Skeletal muscle tissue (tissue), 4 donors: ENCODE results near the gene NFE2L2. TPM values are rescaled to one million over a fixed set of nuclear protein-coding genes. Genes with fewer than 3 reads are reported as not detected.

Experiments
- H3K27ac ChIP-seq: one replicate; pipeline ENCODE4 v1.7.0; 2013; ENCODE audit warnings: mild to moderate bottlenecking, low read depth, low read length, inconsistent platforms
- H3K27me3 ChIP-seq, 3 donors: one replicate each; pipeline ENCODE4 v1.7.0; 2013; ENCODE audit warnings: low read length in 3 of 3; ENCODE audit not compliant: control insufficient read depth in 3 of 3, insufficient read depth in 3 of 3
- H3K36me3 ChIP-seq, 3 donors: one replicate each; pipeline ENCODE4 v1.7.0; 2013; ENCODE audit warnings: low read length in 3 of 3; ENCODE audit not compliant: control insufficient read depth in 3 of 3, insufficient read depth in 3 of 3
- H3K4me1 ChIP-seq, 3 donors: one replicate each; pipeline ENCODE4 v1.7.0; 2013; ENCODE audit warnings: low read length in 3 of 3, mild to moderate bottlenecking in 3 of 3; ENCODE audit not compliant: control insufficient read depth in 3 of 3, insufficient read depth in 3 of 3
- H3K4me3 ChIP-seq, 3 donors: one replicate each; pipeline ENCODE4 v1.7.0; 2013; ENCODE audit warnings: low read length in 3 of 3
- H3K9ac ChIP-seq, 3 donors: one replicate each; pipeline ENCODE4 v1.7.0; 2013; ENCODE audit warnings: low read length in 3 of 3, mild to moderate bottlenecking in 3 of 3, moderate library complexity in 2 of 3, low read depth in 1 of 3
- H3K9me3 ChIP-seq, 3 donors: one replicate each; pipeline ENCODE4 v1.7.0; 2013; ENCODE audit warnings: low read length in 3 of 3; ENCODE audit not compliant: control insufficient read depth in 3 of 3
- total RNA-seq: library from RNA; depleted of rRNA; stranded (reverse); fragments of >200 nt; gene quantifications from one replicate; pipeline ENCODE4 v1.2.3, GENCODE V29; 2014
- donor health status: Osteomylitis.

Gene NFE2L2
- total RNA-seq, 1 donor from 2014 or later: 21.4 TPM

GRCh38 chr2:177242121-177242987 is 22.2 kb downstream of the NFE2L2 start:
- peak overlapping the region; percentile 48 to 75 (median 62) for H3K9ac ChIP-seq

GRCh38 chr2:177241711-177242120 is 22.8 kb downstream of the NFE2L2 start:
- Histone ChIP-seq H3K27ac (peak overlapping the region; percentile 89), H3K27me3 (no peaks in the 10 kb centered on the region), H3K4me3 (peak overlapping the region; percentile 13 to 53 (median 16)), H3K9ac (peak overlapping the region; percentile 48 to 75 (median 62)), H3K4me1 (peaks cover 69 to 83% (median 71%) of the 10 kb centered on the region in 3 donors), H3K9me3 (no peaks in the 10 kb centered on the region), H3K36me3 (no peaks in the 10 kb centered on the region)

More at GRCh38 chr2:177242121-177242987, 22.2 kb downstream of the NFE2L2 start:
- Histone ChIP-seq H3K27me3 (no peaks in the 10 kb centered on the region), H3K27ac (peak overlapping the region; percentile 89), H3K36me3 (no peaks in the 10 kb centered on the region), H3K4me3 (peak overlapping the region; percentile 16 to 53 (median 34)), H3K9me3 (no peaks in the 10 kb centered on the region), H3K4me1 (peaks cover 62 to 77% (median 68%) of the 10 kb centered on the region in 3 donors)

- H3K36me3 ChIP-seq: no peaks in the 10 kb centered on the region
- peaks cover 62 to 86% (median 72%) of the 10 kb centered on the region in 3 donors for H3K4me1 ChIP-seq
- H3K9ac ChIP-seq: peak overlapping the region in 2 of 3 donors; percentile 46
- peak overlapping the region; percentile 1 to 46 (median 45) for H3K4me3 ChIP-seq
- no peaks in the 10 kb centered on the region for H3K9me3 ChIP-seq
- peak overlapping the region; percentile 89 for H3K27ac ChIP-seq
- H3K27me3 ChIP-seq: no peaks in the 10 kb centered on the region
Observed at GRCh38 chr2:177239932-177240630, 24.4 kb downstream of the NFE2L2 start.

- no peaks in the 10 kb centered on the region for H3K9me3 ChIP-seq
- peak overlapping the region; percentile 89 for H3K27ac ChIP-seq
- no peak overlapping the region for H3K9ac ChIP-seq
- H3K27me3 ChIP-seq: no peaks in the 10 kb centered on the region
- no peak overlapping the region for H3K4me3 ChIP-seq
- peaks cover 67 to 83% (median 72%) of the 10 kb centered on the region in 3 donors for H3K4me1 ChIP-seq
- H3K36me3 ChIP-seq: peaks cover 0 to 2% (median 2%) of the 10 kb centered on the region in 3 donors
Observed at GRCh38 chr2:177239053-177239452, 25.5 kb downstream of the NFE2L2 start.

- no peak overlapping the region for H3K27ac ChIP-seq
Observed at GRCh38 chr2:177237932-177238331, 26.6 kb downstream of the NFE2L2 start.

GRCh38 chr2:177235855-177236437 is 28.6 kb downstream of the NFE2L2 start:
- no peaks in the 10 kb centered on the region for H3K9me3 ChIP-seq
- H3K9ac ChIP-seq: peak overlapping the region in 1 of 3 donors; percentile 32
- H3K36me3 ChIP-seq: peaks cover 9 to 32% (median 25%) of the 10 kb centered on the region in 3 donors
- peak overlapping the region in 1 of 3 donors; percentile 6 for H3K4me3 ChIP-seq
- peak overlapping the region; percentile 85 for H3K27ac ChIP-seq
- no peaks in the 10 kb centered on the region for H3K27me3 ChIP-seq
- peaks cover 49 to 72% (median 54%) of the 10 kb centered on the region in 3 donors for H3K4me1 ChIP-seq

More at GRCh38 chr2:177237932-177238331, 26.6 kb downstream of the NFE2L2 start:
- no peaks in the 10 kb centered on the region for H3K9me3 ChIP-seq
- peaks cover 0 to 13% (median 7%) of the 10 kb centered on the region in 3 donors for H3K36me3 ChIP-seq
- H3K4me3 ChIP-seq: no peak overlapping the region
- peaks cover 60 to 82% (median 65%) of the 10 kb centered on the region in 3 donors for H3K4me1 ChIP-seq
- H3K9ac ChIP-seq: no peak overlapping the region
- H3K27me3 ChIP-seq: no peaks in the 10 kb centered on the region

- H3K36me3 ChIP-seq: peaks cover 13 to 37% (median 37%) of the 10 kb centered on the region in 3 donors
- H3K4me3 ChIP-seq: no peak overlapping the region
- no peaks in the 10 kb centered on the region for H3K9me3 ChIP-seq
- no peaks in the 10 kb centered on the region for H3K27me3 ChIP-seq
- H3K27ac ChIP-seq: peak overlapping the region; percentile 26
- H3K9ac ChIP-seq: no peak overlapping the region
- H3K4me1 ChIP-seq: peaks cover 34 to 56% (median 40%) of the 10 kb centered on the region in 3 donors
Observed at GRCh38 chr2:177234267-177234666, 30.3 kb downstream of the NFE2L2 start.

- Histone ChIP-seq H3K36me3 (peaks cover 13 to 39% (median 37%) of the 10 kb centered on the region in 3 donors), H3K27me3 (no peaks in the 10 kb centered on the region), H3K4me3 (no peak overlapping the region), H3K27ac (no peak overlapping the region), H3K4me1 (peaks cover 23 to 36% (median 27%) of the 10 kb centered on the region in 3 donors), H3K9ac (no peak overlapping the region), H3K9me3 (no peaks in the 10 kb centered on the region)
Observed at GRCh38 chr2:177232098-177232704, 32.3 kb downstream of the NFE2L2 start.

GRCh38 chr2:177231270-177231669 is 33.3 kb downstream of the NFE2L2 start:
- Histone ChIP-seq H3K4me3 (no peak overlapping the region), H3K36me3 (peaks cover 13 to 39% (median 37%) of the 10 kb centered on the region in 3 donors), H3K9ac (no peak overlapping the region), H3K27me3 (no peaks in the 10 kb centered on the region), H3K9me3 (no peaks in the 10 kb centered on the region), H3K27ac (no peak overlapping the region), H3K4me1 (peaks cover 14 to 26% (median 18%) of the 10 kb centered on the region in 3 donors)
